ENCODE results near the gene PSMA5. TPM values are rescaled to one million over a fixed set of nuclear protein-coding genes. Genes with fewer than 3 reads are reported as not detected.

The PSMA5 gene
- total and polyA plus RNA-seq, 2 of the 4 experiments (the other 2 are of a cell fraction) = 75.5 to 107 TPM

- Histone ChIP-seq H2BK120ac (ENCODE audit: low read depth, low read length) (no peak overlapping the region), H4K8ac (ENCODE audit: low read depth in 2 of 2, low read length in 2 of 2) (peak overlapping the region in 1 of 2 experiments; percentile 21; a peak in 2 of 4 replicates), H3K27me3 (ENCODE audit: control insufficient read depth, insufficient read depth, low read length) (peaks cover 66% of the 10 kb centered on the region), H3K56ac (ENCODE audit: extremely low read depth, insufficient read depth, low read length) (no peak overlapping the region), H4K91ac (ENCODE audit: insufficient read depth, low read depth, low read length) (no peak overlapping the region), H3K4ac (ENCODE audit: low read depth, low read length) (no peak overlapping the region), H3K18ac (ENCODE audit: low read depth, low read length) (no peak overlapping the region), H3K14ac (replicated peaks; ENCODE audit: low read depth, low read length) (no peak overlapping the region), H2BK20ac (ENCODE audit: low read depth, low read length) (no peak overlapping the region), H2BK15ac (ENCODE audit: low read depth, low read length) (no peak overlapping the region), H3K4me2 (ENCODE audit: low read depth, low read length) (peak overlapping the region; percentile 55), H4K5ac (ENCODE audit: low read depth, low read length) (no peak overlapping the region), H3K9ac (ENCODE audit: low read depth, low read length) (no peak overlapping the region), H4K20me1 (ENCODE audit: insufficient read depth, low read length) (no peaks in the 10 kb centered on the region), H2AK9ac (replicated peaks; ENCODE audit: low read depth, low read length, poor library complexity) (no peak overlapping the region), H3K4me3 (ENCODE audit: insufficient read depth, low read depth, low read length) (peak overlapping the region; percentile 57), H3K23ac (ENCODE audit: low read depth, low read length) (no peak overlapping the region; the same call in 1 of the 2 replicates), H3K4me1 (ENCODE audit: control insufficient read depth, insufficient read depth, low read length) (no peaks in the 10 kb centered on the region), H2BK5ac (ENCODE audit: low read depth, low read length, poor library complexity, severe bottlenecking) (no peak overlapping the region), H2AK5ac (ENCODE audit: low read depth, low read length) (no peak overlapping the region), H3K27ac (ENCODE audit: insufficient read depth, low read length) (no peak overlapping the region), H3K79me1 (ENCODE audit: low read depth in 1 of 2, low read length in 2 of 2) (no peaks in the 10 kb centered on the region), H2AFZ (replicated peaks; ENCODE audit: low read length, poor library complexity) (peak overlapping the region; percentile 88), H3K36me3 (ENCODE audit: control insufficient read depth, insufficient read depth, low read length) (no peaks in the 10 kb centered on the region), H3K9me3 (ENCODE audit: control insufficient read depth, insufficient read depth, low read length) (no peaks in the 10 kb centered on the region), H3K9me1 (ENCODE audit: insufficient read depth, low read length) (no peaks in the 10 kb centered on the region)
- no TSS peak for BruUV-seq (replicated peaks)
- no peak for DNase-seq
- POLR2A ChIA-PET (ENCODE audit: unreplicated experiment) = no interaction called here
- dilution Hi-C loops (cut with HindIII; ENCODE audit: low sequenced_read_pairs, unreplicated experiment) (no loop called here), in situ Hi-C loops (cut with MboI; ENCODE audit: low sequenced_read_pairs) (no loop called here), intact Hi-C loops (cut with micrococcal nuclease) (no loop called here)
- CTCF ChIA-PET = interaction anchor here (0.5 kb wide), 1 partner anchor 84 kb away, joined by 4 read pairs; no protein-coding TSS in a partner anchor
- ATAC-seq (ENCODE audit: low read depth) = no peak
- TF ChIP-seq MXI1 (IDR thresholded peaks at IDR 0.05; ENCODE audit: borderline replicate concordance, low read depth, low read length) = no peak
- no peak for TF ChIP-seq RCOR1 (IDR thresholded peaks at IDR 0.05; ENCODE audit: insufficient replicate concordance, low read length)
- TF ChIP-seq, protein P1, sequence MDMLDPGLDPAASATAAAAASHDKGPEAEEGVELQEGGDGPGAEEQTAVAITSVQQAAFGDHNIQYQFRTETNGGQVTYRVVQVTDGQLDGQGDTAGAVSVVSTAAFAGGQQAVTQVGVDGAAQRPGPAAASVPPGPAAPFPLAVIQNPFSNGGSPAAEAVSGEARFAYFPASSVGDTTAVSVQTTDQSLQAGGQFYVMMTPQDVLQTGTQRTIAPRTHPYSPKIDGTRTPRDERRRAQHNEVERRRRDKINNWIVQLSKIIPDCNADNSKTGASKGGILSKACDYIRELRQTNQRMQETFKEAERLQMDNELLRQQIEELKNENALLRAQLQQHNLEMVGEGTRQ (IDR thresholded peaks at IDR 0.05; ENCODE audit: low read depth, low read length) = no peak
- no peak for TF ChIP-seq RFX5 (IDR thresholded peaks at IDR 0.05; ENCODE audit: low read depth, low read length)
- no peak for TF ChIP-seq NFE2L2 (IDR thresholded peaks at IDR 0.05; ENCODE audit: low read depth, low read length)
- TF ChIP-seq POLR2A (IDR thresholded peaks at IDR 0.05; ENCODE audit: low read depth, low read length) = no peak
- TF ChIP-seq MAFK (IDR thresholded peaks at IDR 0.05; ENCODE audit: low read depth, low read length) = no peak
- TF ChIP-seq BHLHE40 (IDR thresholded peaks at IDR 0.05; ENCODE audit: low read depth, low read length) = no peak
- 0% methylated on average over 3 of the region's 24 CpGs; no CpG with 5 or more reads in 1 of the 2 experiments for WGBS, 2 experiments (ENCODE audit: extremely low coverage in 2 of 2, insufficient read length in 1 of 2)
Measured at GRCh38 chr1:109466125-109466451, 39.8 kb upstream of the PSMA5 start.
